Bone marrow (tissue), 2 donors: Measurements from ENCODE around the gene PISD.

ENCODE experiments used
- DNase-seq, 2 donors: peaks; one replicate each; lab custom pipeline; 2025; lab: John Stamatoyannopoulos, UW

The PISD gene

GRCh38 chr22:31625661-31626426 is 36.2 kb downstream of the PISD start:
- DNase-seq = no peak

DNA sequence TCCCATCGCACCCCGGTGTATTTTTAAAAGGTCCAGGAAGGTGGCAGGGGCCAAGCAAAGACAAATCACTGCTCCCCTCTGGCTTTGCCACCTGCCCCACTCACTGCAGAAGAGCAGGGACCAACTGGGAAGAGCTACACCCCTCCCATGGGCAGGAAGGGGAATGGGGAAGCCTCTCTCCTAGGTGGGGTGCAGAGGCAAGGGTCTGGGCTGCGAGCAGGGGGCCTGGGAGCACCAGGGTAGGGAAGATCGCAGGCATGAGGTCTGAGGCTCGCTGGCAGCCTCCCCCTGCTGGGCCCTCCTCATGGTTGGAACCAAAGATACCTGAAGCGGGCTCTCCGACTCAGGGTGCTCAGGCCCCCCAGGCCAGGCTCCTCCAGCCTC is 36.8 kb downstream of the PISD start:
- DNase-seq = no peak

GRCh38 chr22:31623592-31624304 is 38.3 kb downstream of the PISD start:
- no peak for DNase-seq

DNA sequence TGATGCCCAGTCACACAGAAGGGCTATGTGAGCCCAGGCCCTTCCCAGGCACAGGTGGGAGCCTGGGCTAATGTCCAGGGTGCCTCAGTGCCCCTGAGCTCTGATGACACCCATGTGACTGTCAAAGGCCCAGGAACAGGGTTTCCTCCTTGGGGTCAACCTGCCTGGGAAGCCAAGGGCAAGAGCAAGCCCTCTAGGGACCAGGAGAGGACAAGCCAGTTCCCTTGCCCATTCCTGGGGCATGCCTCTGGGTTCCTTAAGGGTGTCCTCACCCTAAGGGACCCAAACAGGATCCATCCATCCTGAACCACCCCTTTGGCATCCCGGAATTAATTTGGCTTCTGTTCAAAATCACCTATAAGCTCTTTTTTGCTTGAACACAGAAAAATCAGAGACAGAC is 39.0 kb downstream of the PISD start:
- no peak for DNase-seq

- no peak for DNase-seq
Measured at GRCh38 chr22:31621507-31622124, 40.4 kb downstream of the PISD start.

- DNase-seq = no peak
Measured at GRCh38 chr22:31620756-31621480, 41.1 kb downstream of the PISD start.

DNA sequence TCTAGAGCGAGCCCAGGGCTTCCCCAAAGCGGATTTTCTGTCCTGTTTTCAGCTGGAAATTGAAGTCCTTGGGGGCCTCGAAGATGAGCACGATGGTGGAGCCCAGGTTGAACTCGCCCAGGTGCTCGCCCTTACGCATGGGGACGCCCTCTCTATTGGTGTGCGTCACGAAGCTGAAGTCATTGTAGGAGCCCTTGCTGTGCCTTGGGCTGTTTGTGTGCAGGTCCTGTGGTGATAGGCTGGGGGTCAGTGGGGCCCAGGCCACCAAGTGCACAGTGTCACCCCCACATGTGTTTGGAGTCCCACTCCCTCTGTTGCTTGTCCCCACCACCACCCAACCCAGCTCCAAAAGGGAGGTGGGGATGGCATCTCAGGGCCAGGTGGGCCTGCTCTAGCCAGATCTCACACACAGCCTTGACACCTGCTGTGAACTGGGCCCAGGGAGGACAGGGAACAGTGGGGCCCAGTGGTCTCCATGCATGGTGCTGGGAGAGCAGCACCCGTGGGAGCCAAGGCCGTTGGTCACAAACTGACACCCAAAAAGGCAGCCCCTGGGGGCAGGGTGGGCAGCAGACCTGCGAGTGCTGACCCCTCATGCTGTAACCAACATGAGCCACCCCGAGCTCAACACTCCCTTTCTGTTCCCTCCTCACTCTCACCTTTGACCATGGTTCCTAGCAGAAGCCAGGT is 42.3 kb downstream of the PISD start:
- no peak for DNase-seq

DNA sequence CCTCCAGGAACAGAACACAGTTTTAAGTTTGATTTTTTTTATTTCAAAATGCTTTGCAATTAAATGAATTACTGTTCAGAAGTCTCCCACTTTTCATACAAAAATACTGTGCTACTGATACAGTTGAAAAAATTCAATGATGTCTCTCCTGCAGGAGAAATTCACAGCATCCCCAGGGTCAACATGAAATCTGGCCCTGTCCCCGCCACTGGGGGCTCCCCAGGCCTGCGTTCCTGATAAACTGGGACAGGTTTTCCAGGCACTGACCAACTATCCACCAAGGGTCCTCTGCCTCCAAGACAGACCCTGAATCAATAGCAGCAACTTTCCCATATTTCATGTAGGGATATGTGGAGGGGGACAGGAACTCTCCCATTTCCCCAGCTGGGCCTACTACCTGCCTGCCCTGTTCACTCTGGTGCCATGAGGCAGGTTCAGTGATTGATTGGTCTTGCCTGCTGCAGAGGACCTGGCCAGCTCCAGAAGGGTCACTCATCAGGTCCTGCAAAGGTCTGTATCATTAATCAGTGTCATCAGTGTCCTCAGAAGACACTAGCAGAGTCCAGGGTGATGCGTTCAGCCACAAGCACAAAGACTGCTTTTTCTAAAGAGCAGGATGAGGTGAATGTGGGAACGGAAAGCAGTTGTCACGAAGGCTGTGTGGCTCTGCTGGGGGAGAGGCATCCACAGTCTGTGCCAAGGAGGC is 43.4 kb downstream of the PISD start:
- DNase-seq = no peak

- DNase-seq = no peak
Measured at GRCh38 chr22:31618057-31618456, 44.0 kb downstream of the PISD start.

DNA sequence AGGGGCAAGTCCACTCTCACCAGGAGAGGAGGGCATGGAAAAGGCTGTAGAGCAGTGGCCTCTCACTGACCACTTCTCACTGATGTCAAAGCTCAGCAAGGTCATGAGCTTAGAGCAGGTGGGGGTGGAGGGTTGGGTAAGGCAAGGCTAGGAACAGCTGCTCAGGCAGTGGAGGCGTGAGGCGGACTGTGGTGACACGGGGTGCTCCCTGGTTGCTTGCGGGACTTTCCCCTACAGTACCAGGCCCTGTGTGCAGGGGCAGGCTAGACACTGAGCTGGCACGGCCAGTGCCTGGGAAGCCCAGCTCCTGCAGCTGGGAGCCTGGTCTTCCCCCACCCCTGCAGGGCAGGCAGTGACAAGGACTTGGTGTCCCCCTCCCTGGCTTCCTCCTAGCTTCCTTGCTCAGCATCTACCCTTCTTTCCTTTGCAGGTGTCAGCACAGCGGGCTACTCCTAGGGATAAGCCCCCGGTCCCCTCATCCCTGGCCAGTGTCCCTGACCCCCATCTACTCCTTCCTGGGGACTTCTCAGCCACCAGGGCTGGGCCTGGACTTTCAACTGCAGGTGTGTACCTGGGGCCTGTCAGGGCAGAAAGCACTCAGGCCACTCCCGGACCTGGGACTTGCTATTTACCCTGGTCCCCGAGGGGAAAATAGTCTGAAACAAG is 45.6 kb downstream of the PISD start:
- DNase-seq = no peak

- DNase-seq = no peak
Measured at GRCh38 chr22:31615940-31616314, 46.1 kb downstream of the PISD start.

DNA sequence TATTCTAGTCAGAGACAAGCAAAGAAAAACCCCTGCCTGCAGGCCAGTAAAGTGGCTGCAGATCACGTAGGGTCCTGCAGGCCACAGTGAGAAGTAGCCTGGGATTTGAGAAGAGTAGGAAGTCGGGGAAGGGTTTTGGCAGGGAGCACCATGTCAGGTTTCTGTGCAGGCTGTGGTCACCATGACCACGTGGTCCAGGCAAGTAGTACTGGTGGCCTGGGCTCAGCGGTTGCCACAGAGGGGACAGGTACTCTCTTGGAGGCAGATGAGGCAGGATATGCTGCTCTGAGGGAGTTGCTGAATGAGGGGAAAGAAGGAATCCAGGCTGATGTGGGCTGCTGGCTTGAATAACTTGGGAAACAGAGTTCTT is 46.5 kb downstream of the PISD start:
- no peak for DNase-seq

GRCh38 chr22:31614781-31615490 is 47.1 kb downstream of the PISD start:
- no peak for DNase-seq

GRCh38 chr22:31613904-31614296 is 48.1 kb downstream of the PISD start:
- no peak for DNase-seq

- DNase-seq = no peak
Measured at GRCh38 chr22:31613286-31613903, 48.6 kb downstream of the PISD start.

GRCh38 chr22:31612891-31613285 is 49.1 kb downstream of the PISD start:
- no peak for DNase-seq

DNA sequence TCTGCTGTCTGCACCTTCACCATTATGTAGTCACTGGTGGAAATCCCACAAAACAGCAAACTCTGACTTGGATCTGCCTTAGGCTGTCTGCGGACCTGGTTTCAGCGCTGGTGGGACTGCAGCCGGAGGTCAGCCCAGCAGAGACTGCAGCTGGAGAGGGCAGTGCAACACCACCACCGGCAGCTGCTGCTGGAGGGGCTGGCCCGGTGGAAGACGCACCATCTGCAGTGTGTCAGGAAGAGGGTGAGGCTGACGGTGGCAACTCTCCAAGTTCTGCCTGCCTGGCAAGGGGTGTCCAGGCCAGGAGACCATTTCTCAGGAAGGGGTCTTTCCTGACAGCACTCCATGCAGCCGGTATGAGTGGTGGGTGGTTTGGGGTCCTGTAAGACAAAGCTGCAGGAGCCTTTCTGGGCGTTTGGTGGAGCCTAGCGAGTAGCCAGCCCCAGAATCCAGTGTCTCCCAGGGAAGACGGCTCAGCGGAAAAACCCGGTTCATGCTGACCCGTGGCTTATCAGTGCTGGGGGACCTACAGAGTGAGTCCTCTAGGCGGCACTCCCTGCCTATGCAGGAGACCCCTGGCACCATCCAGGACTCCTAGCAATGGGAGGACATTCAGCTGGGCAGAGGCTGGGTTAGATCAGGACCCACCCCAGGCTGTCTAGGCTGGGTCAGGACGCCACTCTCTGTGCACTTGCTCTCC is 50.8 kb downstream of the PISD start:
- DNase-seq = no peak

GRCh38 chr22:31610611-31611010 is 51.4 kb downstream of the PISD start:
- DNase-seq = no peak

- DNase-seq = no peak
Measured at GRCh38 chr22:31609716-31610115, 52.3 kb downstream of the PISD start.
